Measurements from ENCODE around the gene ACSL1.

DNA sequence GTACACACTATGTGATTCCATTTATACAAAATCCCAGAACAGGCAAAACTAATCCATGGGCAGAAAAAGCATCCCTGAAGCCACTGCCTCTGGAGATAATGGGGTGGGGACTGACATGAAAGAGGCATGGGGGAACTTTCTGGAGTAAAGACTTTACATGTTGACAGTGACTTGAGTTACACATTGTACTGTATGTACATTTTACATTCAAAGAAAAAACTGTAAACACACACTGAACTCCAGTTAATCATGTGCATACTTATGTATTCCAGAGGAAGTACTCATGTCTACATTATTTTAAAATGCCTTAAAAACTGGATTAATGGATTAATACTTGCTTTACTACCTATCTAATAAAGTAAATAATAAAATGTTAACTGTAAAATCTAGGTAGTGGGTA is 113.4 kb downstream of the ACSL1 start:
- TF ChIP-seq CTCF (IDR thresholded peaks at IDR 0.05): no peak
- no peak for TF ChIP-seq ZFX (IDR thresholded peaks at IDR 0.05; ENCODE audit: borderline replicate concordance)
